ENCODE results near the gene COL11A1. TPM values are rescaled to one million over a fixed set of nuclear protein-coding genes. Genes with fewer than 3 reads are reported as not detected.

The COL11A1 gene
- total RNA-seq, 4 donors from 2014 or later: 1.1 to 1.9 (median 1.5) TPM; not detected in 1

DNA sequence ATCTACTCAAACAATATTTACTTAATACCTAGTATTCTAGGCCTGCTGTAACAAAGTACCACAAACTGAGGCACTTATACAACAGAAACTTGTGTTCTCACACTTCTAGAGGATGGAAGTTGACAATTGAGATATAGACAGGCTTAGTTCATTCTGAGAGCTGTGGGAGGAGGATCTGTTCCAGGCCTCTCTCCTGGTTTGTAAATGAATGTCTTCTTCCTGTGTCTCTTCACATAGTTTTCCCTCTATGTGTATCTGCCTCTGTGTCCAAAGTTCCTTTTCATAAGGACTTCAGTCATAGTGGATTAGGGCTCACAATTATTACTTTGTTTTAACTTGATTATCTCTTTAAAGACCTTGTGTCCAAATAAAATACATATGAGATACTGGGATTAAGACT is 251.1 kb downstream of the COL11A1 start:
- TF ChIP-seq, protein P1, sequence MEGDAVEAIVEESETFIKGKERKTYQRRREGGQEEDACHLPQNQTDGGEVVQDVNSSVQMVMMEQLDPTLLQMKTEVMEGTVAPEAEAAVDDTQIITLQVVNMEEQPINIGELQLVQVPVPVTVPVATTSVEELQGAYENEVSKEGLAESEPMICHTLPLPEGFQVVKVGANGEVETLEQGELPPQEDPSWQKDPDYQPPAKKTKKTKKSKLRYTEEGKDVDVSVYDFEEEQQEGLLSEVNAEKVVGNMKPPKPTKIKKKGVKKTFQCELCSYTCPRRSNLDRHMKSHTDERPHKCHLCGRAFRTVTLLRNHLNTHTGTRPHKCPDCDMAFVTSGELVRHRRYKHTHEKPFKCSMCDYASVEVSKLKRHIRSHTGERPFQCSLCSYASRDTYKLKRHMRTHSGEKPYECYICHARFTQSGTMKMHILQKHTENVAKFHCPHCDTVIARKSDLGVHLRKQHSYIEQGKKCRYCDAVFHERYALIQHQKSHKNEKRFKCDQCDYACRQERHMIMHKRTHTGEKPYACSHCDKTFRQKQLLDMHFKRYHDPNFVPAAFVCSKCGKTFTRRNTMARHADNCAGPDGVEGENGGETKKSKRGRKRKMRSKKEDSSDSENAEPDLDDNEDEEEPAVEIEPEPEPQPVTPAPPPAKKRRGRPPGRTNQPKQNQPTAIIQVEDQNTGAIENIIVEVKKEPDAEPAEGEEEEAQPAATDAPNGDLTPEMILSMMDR (IDR thresholded peaks at IDR 0.05; ENCODE audit: low read depth): no peak

DNA sequence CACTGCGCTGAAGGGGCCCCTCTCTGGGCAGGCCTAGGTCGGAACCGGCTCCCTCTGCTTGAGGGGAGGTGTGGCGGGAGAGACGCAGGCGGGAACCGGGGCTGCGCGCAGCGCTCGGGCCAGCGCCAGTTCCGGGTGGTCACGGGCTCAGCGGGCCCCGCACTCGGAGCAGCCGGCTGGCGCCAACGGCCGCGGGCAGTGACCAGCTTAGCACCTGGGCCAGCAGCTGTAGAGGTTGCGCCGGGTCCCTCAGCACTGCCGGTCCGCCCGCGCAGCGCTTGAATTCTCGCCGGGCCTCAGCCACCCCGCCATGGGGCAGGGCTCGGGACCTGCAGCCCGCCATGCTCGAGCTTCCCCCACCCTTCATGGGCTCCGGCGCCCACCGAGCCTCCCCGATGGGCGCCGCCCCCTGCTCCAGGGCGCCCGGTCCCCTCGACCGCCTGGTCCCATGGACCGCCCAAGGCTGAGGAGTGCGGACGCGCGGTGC is 254.6 kb downstream of the COL11A1 start:
- TF ChIP-seq, protein P1 (IDR thresholded peaks at IDR 0.05; ENCODE audit: low read depth): no peak

DNA sequence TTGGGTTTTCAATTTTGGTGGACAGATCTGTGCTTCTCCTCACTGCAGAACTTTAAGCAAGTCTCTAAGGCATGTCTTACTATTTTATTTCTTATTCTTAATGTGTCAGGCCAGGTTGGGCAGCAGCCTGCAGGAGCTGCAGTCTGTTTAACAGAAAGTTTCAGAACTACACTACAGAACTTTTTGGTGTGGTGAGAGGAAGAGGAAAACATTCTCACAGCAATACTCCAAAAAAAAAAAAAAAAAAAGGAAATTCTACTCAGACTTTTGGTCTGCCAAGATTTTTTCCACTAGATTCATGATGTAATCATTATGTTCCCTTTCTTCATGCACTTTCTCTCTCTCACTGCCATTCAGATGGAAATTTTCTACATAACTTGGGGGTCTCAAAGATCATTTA is 255.2 kb downstream of the COL11A1 start:
- TF ChIP-seq, protein P1 (IDR thresholded peaks at IDR 0.05; ENCODE audit: low read depth): no peak

DNA sequence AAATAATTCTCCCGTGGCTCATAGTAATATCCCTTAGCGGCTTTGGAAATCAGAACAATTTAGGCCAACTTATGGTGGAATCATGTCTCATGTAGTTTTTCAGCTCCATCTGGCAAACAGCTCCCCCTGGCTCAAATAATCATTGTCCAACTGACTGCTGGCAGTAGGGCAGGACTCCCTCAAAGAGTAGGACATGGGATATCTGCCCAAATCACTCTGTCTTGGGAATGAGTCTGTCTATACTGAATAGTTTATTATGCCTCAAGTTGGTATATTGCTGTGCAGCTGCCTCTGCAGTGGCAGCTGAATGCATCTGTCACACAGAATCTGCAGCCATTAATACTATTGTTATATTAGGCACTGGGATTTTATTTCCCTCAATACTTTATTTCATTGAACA is 255.7 kb downstream of the COL11A1 start:
- TF ChIP-seq, protein P1 (IDR thresholded peaks at IDR 0.05; ENCODE audit: low read depth): no peak

DNA sequence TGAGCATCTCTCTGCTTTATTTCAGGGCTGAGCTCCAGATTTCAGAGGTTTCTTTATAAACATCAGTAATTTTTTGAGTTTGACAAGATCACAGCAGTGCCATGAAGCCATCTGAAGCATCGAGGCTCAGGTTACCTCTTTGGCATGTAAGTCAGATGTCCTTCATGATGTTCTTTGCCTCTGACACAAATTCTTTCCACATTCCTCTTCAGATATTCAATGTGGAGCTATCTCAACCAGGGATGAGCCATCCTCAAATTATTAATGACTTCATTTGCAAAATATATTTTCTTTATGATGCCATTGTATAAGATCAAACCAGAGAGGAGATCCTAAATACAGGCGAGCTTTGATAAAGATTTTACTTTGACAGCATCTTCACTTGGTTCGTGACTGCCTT is 256.7 kb downstream of the COL11A1 start:
- TF ChIP-seq, protein P1 (IDR thresholded peaks at IDR 0.05; ENCODE audit: low read depth): no peak

DNA sequence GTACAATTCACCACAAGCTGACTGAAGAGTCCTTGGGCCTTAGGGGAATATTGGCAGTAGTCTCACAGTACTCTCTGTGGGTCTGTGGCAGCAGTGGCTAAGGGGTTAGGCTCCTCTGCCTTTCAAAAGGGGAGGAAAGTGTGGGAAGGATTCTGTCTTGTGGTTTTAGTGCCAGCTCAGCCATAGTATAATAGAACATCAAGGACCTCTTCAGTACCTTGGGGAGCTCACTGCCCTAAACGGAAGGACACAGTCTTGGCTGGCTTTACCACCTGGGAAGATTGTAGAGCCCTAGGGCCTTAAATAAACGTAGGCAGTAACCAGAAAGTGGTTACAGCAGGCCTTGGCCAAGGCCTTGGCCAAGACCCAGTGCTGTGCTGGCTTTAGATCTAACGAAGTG is 265.7 kb downstream of the COL11A1 start:
- TF ChIP-seq, protein P1 (IDR thresholded peaks at IDR 0.05; ENCODE audit: low read depth): no peak

DNA sequence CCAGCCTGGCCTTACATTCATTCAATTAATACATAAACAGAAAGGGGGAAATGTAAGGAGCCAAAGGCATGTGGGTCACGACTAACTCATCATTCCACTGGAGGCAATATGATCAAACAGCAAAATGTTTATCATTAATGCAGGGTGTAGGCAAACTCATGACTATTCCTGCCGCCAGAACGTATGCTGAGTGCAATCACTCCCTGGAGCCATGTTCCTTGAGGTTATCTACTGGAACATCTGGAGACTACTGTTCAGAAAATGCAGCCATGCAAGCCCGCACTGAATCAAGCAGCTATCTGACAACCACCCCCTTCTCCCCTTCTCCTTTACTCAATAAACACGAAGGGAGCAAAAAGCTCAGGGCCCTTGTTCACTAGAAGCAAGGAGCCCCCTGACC is 267.6 kb downstream of the COL11A1 start:
- TF ChIP-seq, protein P1 (IDR thresholded peaks at IDR 0.05; ENCODE audit: low read depth): no peak
